Measurements from ENCODE around the gene VAV1. TPM values are rescaled to one million over a fixed set of nuclear protein-coding genes. Genes with fewer than 3 reads are reported as not detected.

VAV1 gene
- total RNA-seq, 4 donors from 2014 or later: 0.83 to 7.6 (median 3.6) TPM

GRCh38 chr19:6887316-6887715, 114.8 kb downstream of the VAV1 start, which contains the start of gene ADGRE1:
TSS of gene ADGRE1 (plus strand) at chr19:6887579. CDS start at chr19:6887609, 30 bp downstream.
- TF ChIP-seq, protein P1, sequence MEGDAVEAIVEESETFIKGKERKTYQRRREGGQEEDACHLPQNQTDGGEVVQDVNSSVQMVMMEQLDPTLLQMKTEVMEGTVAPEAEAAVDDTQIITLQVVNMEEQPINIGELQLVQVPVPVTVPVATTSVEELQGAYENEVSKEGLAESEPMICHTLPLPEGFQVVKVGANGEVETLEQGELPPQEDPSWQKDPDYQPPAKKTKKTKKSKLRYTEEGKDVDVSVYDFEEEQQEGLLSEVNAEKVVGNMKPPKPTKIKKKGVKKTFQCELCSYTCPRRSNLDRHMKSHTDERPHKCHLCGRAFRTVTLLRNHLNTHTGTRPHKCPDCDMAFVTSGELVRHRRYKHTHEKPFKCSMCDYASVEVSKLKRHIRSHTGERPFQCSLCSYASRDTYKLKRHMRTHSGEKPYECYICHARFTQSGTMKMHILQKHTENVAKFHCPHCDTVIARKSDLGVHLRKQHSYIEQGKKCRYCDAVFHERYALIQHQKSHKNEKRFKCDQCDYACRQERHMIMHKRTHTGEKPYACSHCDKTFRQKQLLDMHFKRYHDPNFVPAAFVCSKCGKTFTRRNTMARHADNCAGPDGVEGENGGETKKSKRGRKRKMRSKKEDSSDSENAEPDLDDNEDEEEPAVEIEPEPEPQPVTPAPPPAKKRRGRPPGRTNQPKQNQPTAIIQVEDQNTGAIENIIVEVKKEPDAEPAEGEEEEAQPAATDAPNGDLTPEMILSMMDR (IDR thresholded peaks at IDR 0.05): no peak
- no peak for TF ChIP-seq POLR2A (IDR thresholded peaks at IDR 0.05)
- H3K27me3 ChIP-seq: peaks cover 0 to 13% (median 0%) of the 10 kb centered on the region in 4 donors
- peaks cover 0 to 7% (median 6%) of the 10 kb centered on the region in 3 donors for H3K9me3 ChIP-seq
- no peak for DNase-seq
- WGBS, 2 donors: 49 to 55% methylated on average over 4 of the region's 4 CpGs
- no peak within 1 kb of the TSS for H3K27ac ChIP-seq
- H3K4me1 ChIP-seq: no peaks in the 10 kb centered on the region
- H3K4me3 ChIP-seq: no peak within 1 kb of the TSS
- no peaks in the 10 kb centered on the region for H3K36me3 ChIP-seq
- intact Hi-C loops (cut with DNase I): no loop called here

GRCh38 chr19:6888967-6889366, 116.5 kb downstream of the VAV1 start:
- no peak overlapping the region for H3K4me3 ChIP-seq

DNA sequence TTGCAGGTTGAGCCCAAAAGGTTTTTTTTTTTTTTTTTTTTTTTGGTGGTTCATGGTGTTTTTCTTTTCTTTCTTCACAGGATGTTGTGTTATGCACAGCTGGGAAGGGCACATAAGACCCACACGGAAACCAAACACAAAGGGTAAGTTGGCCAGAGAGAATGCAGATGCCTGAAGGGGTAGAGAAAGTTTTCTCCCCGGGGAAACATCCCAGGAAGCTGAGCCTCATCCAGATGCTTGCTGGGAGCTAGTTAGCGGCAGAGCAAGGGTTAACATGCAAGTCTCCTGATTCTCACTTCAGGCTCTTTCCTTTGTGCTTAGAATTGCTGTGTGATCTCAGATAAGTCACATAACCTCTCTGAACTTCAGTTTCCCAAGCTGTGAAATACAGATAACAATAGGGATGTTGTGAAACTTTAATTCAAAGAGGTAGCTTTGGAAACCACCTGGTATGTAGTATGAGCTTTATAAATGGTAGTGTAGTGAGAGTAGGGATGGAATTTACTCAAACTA, 117.9 kb downstream of the VAV1 start:
- Histone ChIP-seq H3K9me3 (peaks cover 0 to 7% (median 6%) of the 10 kb centered on the region in 3 donors), H3K36me3 (no peaks in the 10 kb centered on the region), H3K4me1 (no peaks in the 10 kb centered on the region), H3K27ac (no peak overlapping the region), H3K4me3 (no peak overlapping the region), H3K27me3 (peaks cover 0 to 13% (median 0%) of the 10 kb centered on the region in 4 donors)
- TF ChIP-seq POLR2A (IDR thresholded peaks at IDR 0.05): no peak
- TF ChIP-seq, protein P1 (IDR thresholded peaks at IDR 0.05): no peak
- 44 to 55% methylated on average over 3 of the region's 3 CpGs for WGBS, 2 donors
- intact Hi-C loops (cut with DNase I): no loop called here
- DNase-seq: no peak

More at GRCh38 chr19:6888967-6889366, 116.5 kb downstream of the VAV1 start:
- H3K27me3 ChIP-seq: peaks cover 0 to 13% (median 0%) of the 10 kb centered on the region in 4 donors
- no peak for DNase-seq
- H3K4me1 ChIP-seq: no peaks in the 10 kb centered on the region
- H3K9me3 ChIP-seq: peaks cover 0 to 7% (median 6%) of the 10 kb centered on the region in 3 donors
- intact Hi-C loops (cut with DNase I): no loop called here
- H3K36me3 ChIP-seq: no peaks in the 10 kb centered on the region
- 90 to 91% methylated on average over 2 of the region's 2 CpGs for WGBS, 2 donors
- TF ChIP-seq, protein P1 (IDR thresholded peaks at IDR 0.05): no peak
- no peak overlapping the region for H3K27ac ChIP-seq

DNA sequence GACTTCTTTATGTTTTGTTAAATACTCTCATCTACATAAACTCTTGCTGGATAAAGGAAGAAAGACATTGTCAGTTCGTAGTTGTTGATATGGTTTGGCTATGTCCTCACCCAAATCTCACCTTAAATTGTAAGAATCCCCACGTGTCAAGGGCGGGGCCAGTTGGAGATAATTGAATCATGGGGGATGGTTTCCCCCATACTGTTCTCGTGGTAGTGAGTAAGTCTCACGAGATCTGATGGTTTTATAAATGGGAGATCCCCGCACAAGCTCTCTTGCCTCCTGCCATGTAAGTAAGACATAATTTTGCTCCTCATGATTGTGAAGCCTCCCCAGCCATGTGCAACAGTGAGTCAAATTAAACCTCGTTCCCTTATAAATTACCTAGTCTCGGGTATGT, 118.4 kb downstream of the VAV1 start:
- Histone ChIP-seq H3K4me3 (no peak overlapping the region), H3K9me3 (peaks cover 0 to 7% (median 6%) of the 10 kb centered on the region in 3 donors), H3K27ac (no peak overlapping the region), H3K27me3 (peaks cover 0 to 13% (median 0%) of the 10 kb centered on the region in 4 donors), H3K36me3 (no peaks in the 10 kb centered on the region), H3K4me1 (no peaks in the 10 kb centered on the region)
- intact Hi-C loops (cut with DNase I): no loop called here
- TF ChIP-seq, protein P1 (IDR thresholded peaks at IDR 0.05): no peak
- no peak for TF ChIP-seq POLR2A (IDR thresholded peaks at IDR 0.05)
- 55 to 67% methylated on average over 8 of the region's 8 CpGs for WGBS, 2 donors
- DNase-seq: no peak

- no peak for DNase-seq
- Histone ChIP-seq H3K36me3 (no peaks in the 10 kb centered on the region), H3K4me3 (no peak overlapping the region), H3K27ac (no peak overlapping the region), H3K9me3 (peaks cover 0 to 11% (median 6%) of the 10 kb centered on the region in 3 donors), H3K27me3 (peaks cover 0 to 7% (median 0%) of the 10 kb centered on the region in 4 donors), H3K4me1 (no peaks in the 10 kb centered on the region)
- intact Hi-C loops (cut with DNase I): no loop called here
- TF ChIP-seq POLR2A (IDR thresholded peaks at IDR 0.05): no peak
- TF ChIP-seq, protein P1 (IDR thresholded peaks at IDR 0.05): no peak
- 63 to 64% methylated on average over 8 of the region's 8 CpGs for WGBS, 2 donors
Measured at GRCh38 chr19:6891761-6892385, 119.4 kb downstream of the VAV1 start.

Data from esophagus squamous epithelium (tissue), 5 donors.